ENCODE measurements around the gene GIPC3.

GIPC3 gene

GRCh38 chr19:3585301-3586126, at the start of gene GIPC3:
Gene GIPC3 (plus strand): TSS chr19:3585478. CDS start chr19:3585598, 120 bp downstream.
- no peak for DNase-seq

- no peak for DNase-seq
Observed at GRCh38 chr19:3535563-3535965, 49.7 kb upstream of the GIPC3 start.

- no peak for DNase-seq
Observed at GRCh38 chr19:3535981-3536380, 49.3 kb upstream of the GIPC3 start.

GRCh38 chr19:3536429-3537100, 48.7 kb upstream of the GIPC3 start:
- DNase-seq, result no peak

GRCh38 chr19:3537101-3537437, 48.2 kb upstream of the GIPC3 start:
- DNase-seq, result no peak

- no peak for DNase-seq
Observed at GRCh38 chr19:3537438-3538240, 47.6 kb upstream of the GIPC3 start.

GRCh38 chr19:3538258-3538929, 46.9 kb upstream of the GIPC3 start:
- DNase-seq, result no peak

- DNase-seq, result no peak
Observed at GRCh38 chr19:3538965-3539755, 46.1 kb upstream of the GIPC3 start, which contains the start of gene TEKTIP1. Gene TEKTIP1 (plus strand): TSS chr19:3539174. CDS start chr19:3539178, 4 bp downstream.

- DNase-seq, result no peak
Observed at GRCh38 chr19:3539756-3540118, 45.5 kb upstream of the GIPC3 start.

- DNase-seq, result no peak
Observed at GRCh38 chr19:3543150-3544057, 41.9 kb upstream of the GIPC3 start.

GRCh38 chr19:3544058-3544376, 41.3 kb upstream of the GIPC3 start:
- no peak for DNase-seq

GRCh38 chr19:3544742-3545668, 40.3 kb upstream of the GIPC3 start:
- peak; percentile 65 for DNase-seq

GRCh38 chr19:3545669-3546034, 39.6 kb upstream of the GIPC3 start:
- no peak for DNase-seq

- DNase-seq, result no peak
Observed at GRCh38 chr19:3546119-3546518, 39.2 kb upstream of the GIPC3 start.

- DNase-seq, result no peak
Observed at GRCh38 chr19:3547301-3547731, 38.0 kb upstream of the GIPC3 start.

- DNase-seq, result no peak
Observed at GRCh38 chr19:3547767-3548282, 37.5 kb upstream of the GIPC3 start.

- DNase-seq, result peak; percentile 73
Observed at GRCh38 chr19:3548606-3549005, 36.7 kb upstream of the GIPC3 start.

- no peak for DNase-seq
Observed at GRCh38 chr19:3549816-3550215, 35.5 kb upstream of the GIPC3 start.

GRCh38 chr19:3550947-3551791, 34.1 kb upstream of the GIPC3 start:
- DNase-seq, result no peak
